IPS-NIHi7 (cell line): ENCODE results near the gene POU2AF1.
A peak's percentile ranks its signal among the peaks of the same experiment; 100 is the strongest.
"Not testable (repeated sequence)": the region's sequence is repeated elsewhere in the genome, so short reads cannot be mapped to it uniquely, and the experiment has no call there.

Experiments
- DNase-seq: peaks from one replicate; pipeline ENCODE4 v3.0.0; 2012; ENCODE audit warnings: mixed read lengths; ENCODE audit errors: extremely low spot score

Gene POU2AF1

DNA sequence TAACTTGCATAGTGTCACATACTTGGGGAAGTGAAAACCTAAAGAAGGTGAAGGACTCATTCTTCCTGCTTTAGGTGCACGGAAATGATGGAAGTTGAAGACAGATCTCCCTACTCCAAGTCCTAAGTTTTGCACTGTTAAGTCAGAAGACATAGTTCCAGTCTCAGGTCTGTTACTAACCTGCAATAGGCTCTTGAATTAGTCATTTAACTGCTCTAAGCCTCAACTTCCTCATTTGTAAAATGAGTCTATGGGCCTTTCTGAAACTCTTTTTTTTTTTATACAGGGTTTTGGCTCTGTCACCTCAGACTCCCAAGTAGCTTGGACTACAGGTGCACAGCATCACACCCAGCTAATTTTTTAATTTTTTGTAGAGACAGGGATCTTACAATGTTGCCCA, 30.8 kb upstream of the POU2AF1 start:
- no peak for DNase-seq

DNA sequence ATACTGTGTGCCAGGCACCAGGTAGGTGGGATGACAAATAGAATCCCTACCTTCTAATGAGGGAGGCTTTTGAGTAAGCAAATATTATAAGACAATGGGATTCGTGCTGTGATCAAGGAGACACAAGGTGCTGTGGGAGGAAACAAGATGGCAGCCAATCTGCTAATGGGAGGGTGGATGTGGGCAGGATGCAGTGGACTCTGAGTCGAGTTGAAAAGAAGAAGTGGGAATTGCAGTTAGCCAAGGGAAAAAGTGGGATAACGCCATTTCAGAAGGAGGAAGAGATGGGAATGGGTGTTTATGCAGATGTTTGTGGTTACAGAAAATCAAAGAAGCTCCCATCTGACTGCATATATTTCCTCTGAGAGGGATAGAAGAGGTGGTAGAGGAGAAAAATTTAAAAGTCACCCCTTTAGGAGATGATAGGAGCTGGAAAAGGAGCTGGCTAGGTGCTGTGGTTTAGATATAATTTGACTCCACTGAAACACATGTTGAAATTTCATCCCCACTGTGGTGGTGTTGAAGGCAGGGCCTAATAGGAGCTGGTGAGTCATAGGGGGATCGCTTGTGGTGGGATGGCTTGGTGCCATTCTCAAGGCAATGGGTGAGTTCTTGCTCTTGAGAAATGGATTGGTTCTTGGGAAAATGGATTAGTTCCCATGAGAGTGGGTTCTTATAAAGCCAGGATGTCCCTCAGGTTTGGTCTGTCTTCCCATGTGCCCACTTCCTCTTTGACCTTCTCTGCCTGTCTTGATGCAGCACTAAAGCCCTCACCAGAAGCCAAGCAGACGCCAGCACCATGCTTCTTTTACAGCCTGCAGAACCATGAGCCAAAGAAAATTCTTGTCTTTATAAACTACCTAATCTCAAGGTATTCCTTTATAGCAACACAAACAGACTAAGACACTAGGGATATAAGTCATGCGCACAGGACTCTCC, 30.0 kb upstream of the POU2AF1 start:
- no peak for DNase-seq

DNA sequence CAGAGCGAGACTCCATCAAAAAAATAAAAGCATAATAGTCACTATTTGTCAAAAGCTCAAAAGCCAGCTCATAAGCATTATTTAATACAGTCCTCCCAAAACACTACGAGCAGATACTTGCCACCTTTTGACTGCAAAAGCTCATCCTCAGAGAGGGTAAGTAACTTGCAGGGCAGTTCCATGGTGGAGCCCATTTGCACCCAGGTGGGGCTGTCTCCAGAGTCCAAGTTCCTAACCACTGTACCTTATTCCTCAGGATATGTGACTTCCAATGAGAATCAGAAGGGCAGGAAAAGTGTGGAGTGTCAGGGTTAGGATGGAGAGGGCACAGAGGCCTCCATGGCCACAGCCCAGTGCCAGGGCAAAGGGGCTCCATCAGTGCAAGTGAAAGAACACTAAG, 28.6 kb upstream of the POU2AF1 start:
- no peak for DNase-seq

DNA sequence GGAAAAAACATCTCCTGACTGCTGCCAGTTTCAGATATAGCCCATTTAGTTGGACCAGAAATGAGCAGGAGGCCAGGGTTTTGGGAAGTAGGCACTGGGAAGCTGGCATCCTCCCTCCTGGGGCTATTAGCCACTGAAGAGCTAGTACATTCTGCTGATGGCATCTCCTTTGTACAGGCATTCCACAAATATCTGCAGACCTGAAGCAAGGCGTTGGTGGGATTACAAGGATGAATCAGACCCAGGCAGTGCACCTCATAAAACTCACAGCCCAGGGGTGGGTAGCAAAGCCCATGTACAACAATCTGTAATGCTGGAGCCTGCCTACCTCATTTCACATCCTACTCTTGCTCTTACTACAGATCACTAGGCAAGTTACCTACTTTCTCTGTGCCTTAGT, 27.5 kb upstream of the POU2AF1 start:
- no peak for DNase-seq

DNA sequence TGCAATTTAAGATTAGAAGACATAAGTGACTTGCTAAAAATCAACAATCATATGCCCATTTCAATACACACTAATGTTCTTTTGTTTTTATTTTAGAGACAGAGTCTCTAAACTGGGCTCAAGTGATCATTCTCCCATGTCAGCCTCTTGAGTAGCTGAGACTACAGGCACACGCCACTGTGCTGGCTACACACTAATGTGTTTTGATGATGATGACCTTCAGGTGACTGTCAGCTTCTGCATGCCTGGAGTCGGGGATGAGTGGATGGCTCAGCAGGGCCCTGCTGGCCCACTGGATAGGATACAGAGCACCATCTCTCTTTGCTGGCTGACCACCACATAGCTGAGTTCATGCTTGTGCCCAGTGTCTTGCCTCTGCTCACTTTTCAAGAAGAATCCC, 27.0 kb upstream of the POU2AF1 start:
- DNase-seq: no peak

DNA sequence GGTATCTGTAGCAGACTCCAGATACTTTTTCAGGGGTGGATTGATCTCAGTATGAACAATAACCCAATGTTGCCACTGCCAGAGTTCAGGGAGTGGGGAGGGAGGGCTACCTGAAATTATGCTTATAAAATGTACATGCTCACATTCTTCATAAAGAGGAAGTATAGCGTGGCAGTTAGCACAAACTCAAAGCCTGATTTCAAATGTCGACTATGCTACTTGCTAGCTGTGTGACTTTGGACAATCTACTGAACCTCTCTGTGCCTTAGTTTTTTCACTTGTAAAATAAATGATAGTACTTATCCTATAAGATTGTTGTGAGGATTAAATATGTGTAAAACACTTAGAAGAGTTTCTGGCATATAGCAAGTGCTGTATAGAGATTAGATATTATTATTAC, 26.5 kb upstream of the POU2AF1 start:
- DNase-seq: no peak

DNA sequence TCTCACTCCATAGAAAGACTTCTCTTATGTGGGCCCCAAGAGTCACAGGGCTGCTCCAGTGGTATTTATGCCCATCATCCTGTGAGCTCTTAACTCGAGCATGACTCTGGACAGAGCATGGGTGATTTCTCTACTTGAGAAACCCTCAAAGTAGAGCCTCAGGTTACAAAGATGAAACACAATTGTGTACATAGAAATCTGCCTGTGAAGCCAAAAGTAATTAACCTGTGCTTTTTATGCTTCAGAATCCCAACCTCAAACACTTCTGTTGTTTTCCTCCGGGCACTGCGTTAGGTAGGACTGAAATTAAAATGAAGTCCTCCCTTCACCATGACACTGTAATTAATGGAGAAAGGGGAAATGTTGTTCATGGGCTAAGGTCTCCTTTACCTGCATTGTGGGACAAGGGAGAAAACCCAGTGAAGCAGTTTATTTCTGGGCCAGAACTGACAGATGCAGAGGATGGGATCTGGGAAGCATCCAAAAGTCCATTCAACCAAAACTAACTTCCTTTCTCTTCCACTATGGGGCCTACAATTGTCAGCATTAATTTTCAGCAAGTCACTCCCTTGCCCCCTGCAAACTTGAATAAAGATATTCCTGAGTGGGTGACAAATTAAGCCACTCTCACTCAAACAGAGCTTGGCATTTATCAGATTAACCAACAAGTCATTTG, 24.1 kb upstream of the POU2AF1 start:
- DNase-seq: no peak

DNA sequence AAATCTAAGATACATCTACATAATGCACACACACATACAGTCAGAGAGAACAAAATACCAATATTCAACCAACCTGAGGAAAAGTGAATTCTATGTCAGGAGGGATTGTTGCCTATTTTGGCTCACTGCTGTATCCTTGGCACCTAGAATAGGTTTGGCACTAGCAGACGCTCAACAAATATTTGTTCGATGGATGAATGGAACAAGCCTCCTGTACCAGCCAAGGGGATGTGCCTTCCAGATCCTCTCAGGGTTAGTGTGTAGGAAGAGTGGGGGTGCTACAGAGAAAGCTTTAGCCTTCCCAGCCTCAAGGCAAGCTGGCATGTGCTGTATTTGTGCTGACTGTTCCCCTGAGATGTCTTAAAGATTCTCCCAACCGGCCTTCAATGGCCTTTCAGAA, 23.3 kb upstream of the POU2AF1 start:
- no peak for DNase-seq

DNA sequence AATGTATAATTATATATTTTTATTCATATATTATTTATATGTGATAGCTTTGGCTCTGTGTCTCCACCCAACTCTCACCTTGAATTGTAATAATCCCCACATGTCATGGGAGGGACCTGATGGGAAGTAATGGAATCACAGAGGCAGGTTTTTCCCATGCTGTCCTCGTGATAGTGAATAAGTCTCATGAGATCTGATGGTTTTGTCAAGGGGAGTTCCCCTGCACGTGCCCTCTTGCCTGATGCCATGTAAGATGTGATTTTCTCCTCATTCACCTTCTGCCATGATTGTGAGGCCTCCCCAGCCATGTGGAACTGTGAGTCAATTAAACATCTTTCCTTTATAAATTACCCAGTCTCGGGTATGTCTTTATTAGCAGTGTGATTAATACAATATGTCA, 22.9 kb upstream of the POU2AF1 start:
- not testable (repeated sequence) for DNase-seq

DNA sequence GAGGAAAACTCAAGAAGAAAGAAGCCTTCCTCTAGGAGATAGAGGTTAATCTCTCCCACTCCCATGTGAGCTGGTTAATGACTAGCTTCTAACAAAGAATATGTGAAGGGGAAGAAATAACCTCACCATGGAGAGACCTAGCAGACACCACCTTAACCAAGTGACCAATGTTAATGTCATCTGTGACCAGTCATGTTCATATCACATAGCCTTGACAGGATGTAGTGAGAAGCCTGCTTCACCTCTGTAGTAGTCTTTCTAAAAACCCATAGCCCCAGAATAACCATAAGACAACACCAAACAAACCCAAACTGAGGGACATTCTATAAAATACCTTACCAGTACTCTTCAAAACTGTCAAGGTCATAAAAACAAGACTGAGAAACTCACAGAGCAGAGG, 21.5 kb upstream of the POU2AF1 start:
- DNase-seq: no peak

DNA sequence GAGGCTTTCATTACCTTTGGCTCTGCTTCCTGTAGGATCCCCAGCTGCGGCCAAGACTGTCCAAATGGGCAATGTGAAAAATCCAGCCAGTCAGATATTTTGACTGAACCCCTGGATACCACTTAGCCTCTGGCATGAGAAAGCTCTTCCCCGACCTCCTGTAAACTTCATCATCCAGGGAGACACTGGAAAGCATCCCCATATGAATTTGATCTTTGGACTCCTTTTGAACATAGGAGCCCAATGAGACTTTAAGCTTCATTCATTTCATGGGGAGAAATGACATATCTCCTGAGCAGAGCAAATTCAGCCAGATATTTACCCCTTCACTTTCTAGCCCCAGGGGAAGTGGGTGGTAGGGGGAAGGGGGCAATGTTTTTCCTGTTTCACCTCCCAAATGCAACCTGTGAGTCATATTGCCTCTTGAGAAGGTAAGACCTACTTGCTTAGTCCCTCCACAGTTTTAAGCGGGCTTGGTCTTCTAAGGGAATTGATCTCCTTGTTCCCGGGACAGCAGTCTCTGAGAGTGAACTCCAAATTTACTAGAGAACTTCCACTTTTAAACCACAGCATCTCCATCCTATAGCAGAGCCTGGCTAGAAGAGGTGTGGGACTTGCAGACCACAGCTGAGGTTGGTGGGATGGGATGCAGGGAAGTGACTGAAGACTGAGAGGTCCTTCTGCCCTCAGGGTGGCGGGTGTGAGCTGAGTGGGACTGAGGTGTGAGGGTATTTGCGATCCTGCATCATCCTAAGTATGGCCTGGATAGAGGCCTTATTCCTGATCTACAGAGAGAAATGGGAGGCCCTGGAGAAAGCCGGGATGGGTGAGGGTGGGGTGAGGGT, 20.3 kb upstream of the POU2AF1 start:
- DNase-seq: no peak

DNA sequence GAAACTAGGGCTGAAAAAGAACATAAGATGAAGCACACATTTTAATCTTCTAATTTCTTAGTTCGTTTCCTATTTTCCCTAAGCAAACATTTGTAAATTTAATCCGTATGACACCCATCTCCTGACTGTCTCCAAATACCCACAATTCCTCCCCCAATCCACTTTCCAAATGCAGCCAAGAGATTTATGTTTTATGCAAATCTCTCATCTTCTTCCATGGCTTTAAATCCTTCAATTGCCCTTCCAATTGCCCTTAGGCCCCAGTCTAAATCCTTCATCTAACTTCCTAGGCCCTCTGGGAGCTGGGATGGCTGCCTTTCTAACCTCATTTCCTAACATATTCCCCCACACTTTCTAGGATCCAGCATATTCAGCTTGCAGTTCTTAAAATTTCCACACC, 18.0 kb upstream of the POU2AF1 start:
- no peak for DNase-seq

DNA sequence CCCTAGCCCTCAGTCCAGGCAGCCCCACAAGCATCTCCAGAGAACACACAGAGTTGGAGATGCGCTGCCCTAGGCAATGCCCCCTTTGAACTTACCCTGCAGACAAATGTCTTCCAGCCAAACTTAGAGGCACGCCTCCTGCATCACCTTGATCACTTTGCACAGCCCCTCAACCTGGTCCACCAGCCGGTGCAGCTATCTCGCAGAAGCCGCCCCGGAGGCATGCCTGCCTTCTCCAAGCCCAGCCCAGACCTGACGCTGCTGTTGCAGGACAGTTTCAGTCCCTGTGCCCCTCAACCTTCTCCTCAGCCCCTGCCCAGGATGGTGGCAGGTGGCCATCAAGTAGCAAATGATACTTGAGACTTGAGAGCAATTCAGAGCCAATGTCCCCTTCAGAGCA, 16.7 kb upstream of the POU2AF1 start:
- DNase-seq: no peak

DNA sequence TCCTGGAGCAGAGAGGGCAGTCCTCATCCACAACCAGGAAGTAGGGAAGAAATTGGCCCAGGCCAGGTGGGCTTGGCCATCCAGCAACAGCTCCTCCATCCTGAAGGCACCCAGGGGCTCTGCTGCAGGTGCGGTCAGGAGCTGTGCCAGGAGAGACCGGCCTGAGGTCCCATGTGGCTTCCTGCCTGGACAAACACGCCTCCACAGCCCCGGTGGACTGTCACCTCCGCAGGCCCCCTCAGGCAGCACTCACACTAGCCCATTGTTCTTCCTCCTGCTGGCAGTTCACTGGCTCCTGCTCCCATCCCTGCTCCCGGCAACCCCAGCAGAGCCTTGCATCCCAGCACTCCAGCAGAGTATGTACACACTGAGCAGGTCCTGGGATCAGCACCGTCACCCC, 16.0 kb upstream of the POU2AF1 start:
- DNase-seq: peak; percentile 23

DNA sequence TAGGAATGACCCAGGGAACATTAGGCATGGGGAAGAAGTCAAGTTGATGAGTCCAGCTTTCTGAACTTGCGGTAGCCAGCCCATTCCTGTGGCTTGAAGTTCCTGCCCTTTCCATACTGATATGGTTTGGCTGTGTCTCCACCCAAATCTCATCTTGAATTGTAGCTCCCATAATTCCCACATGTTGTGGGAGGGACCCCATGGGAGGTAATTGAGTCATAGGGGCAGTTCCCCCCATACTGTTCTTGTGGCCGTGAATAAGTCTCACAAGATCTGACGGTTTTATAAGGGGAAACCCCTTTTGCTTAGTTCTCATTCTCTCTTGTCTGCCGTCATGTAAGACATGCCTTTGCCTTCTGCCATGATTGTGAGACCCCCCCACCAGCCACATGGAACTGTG, 15.1 kb upstream of the POU2AF1 start:
- DNase-seq: not testable (repeated sequence)

DNA sequence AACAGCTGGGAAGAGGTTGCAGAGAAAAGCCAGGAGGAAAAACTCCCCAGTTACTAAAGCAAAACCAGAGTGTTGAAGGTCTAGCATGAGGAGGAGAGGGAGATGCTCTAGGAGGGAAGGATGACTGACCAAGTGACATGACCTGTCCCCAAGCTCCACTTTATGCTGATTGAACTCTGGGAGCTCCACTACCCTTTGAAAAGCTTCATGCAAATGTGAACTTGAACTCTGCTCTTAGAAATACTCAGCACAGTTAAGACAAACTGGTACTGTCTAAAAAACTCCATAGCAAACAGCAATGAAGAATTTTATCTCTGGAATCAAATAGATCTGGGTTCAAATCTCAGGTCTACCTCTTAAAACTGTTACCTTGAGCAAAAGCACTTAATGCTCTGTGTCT, 14.5 kb upstream of the POU2AF1 start:
- no peak for DNase-seq

DNA sequence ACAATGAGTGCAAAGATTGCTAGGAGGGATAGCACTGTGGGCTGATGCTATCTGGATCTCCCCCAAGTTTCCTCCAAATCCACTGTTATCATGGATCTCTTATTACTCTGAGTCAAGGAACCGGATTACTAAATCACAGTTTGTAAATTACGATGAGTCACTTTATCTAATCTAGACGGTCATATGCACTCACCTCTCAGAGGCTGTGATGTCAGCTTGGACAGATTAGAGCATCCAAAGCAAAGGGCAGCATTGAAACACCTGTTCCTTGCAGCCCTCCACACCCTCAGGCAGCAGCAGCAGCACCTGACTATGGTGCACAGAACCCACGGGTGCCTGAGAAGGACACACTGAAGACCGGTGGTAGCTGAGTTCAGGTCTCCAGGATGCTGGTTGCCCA, 14.0 kb upstream of the POU2AF1 start:
- DNase-seq: no peak

DNA sequence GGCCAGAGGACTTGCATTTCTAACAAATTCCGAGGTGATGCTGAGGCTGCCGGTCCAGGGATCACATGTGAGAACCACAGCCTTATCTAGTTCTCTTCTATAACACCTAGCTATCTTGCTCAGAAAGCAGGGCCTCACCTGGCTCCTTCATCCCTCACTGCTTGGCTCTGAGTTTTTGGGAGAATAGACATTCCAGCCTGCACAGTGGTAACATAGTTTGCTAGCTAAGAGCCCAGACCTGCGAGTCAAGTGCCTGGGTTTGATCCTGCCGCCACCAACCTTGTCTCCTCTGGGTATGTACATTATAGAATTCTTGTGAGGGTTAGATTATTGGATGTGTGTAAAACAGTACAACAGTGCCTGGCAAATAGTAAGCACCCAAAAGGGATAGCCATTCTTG, 13.5 kb upstream of the POU2AF1 start:
- no peak for DNase-seq

DNA sequence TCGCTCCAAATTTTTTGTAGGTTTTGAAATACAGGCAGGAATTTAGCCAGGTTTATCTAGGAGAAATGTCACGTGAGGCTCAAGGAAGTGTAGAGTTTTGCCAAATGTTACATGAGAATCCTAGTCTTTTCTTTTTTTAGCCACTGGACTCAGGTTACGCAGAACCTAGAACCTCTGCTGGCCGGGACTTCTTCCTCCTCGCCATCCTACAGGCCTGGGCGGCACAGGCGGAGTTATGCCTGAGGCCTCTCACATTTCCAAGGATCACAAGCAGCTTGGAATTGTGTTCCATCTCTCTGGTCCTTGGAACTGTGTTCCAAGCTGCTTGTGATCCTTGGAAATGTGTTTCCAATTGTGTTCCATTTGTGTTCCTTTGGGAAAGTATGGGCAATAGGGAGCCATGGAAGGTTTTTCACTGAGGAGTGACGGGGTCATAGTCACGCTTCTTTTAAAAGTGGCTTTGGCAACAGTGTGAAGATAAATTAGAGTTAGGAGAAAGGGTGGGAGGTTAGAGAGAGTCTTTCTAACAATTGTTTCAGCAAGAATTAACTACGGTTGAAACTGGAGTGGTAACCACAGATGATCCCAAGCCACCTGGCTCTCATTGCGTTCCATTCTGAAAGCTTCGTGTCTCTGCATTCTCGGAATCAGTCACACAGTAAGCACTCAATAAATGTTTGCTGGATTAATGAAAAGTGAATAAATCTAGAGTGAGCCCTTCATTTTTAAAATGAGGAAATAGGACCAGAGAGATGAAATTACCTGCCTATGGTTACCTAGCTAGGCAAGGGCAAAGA, 12.5 kb upstream of the POU2AF1 start:
- no peak for DNase-seq

DNA sequence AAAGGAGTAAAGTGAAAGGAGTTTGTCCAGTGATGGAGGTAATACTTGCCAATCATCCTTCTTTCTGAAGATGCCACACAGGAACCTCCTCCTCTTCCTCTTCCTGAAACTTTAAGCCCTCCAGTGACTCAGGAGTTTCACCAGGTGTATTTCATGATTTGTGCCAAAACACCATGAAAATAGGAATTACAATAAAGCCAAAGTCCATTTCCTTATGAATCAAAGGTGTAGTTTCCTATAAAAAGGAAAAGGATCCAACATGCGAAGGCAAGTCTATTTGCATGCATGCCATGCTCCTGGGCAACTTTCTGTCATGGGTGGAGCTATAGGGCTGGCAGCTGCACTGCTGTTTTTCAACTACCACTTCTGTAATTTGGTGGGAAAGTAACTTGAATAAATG, 9.8 kb upstream of the POU2AF1 start:
- DNase-seq: no peak

DNA sequence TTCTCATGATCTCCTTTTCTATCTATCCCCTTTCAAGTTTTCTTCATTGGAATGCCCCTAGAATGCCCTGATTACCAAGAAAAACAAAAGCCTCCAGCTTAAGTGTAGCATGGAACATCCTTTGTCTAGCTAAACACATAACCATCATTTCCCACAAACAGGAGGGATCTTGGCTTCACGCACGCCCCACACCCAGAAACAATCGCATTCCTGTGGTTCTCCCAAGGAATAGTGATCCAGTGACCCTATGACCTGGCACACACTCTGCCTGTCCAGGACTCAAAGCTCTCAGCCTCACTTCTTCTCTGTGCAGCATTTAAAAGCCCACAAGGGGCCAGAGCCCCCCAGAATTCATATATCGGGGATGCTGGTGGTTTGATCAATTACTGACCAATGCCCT, 9.3 kb upstream of the POU2AF1 start:
- DNase-seq: no peak

DNA sequence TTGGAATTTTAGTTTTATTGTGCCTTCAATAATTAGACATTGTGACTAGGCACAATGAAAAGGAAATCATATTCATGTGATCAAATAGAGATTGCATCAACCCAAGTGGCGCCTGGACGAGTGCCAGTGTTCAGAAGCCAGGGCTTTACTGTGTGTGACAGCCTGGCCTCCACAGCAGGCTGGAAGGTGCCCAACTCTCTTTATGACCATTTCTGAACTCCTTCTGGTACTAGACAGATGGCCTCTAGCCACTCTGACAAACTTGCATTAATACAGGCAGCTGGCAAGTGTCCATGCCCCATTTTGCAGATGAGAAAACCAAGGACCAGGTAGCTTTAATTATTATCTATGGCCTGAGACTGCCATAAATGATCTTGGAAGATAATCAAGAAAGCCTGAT, 8.3 kb upstream of the POU2AF1 start:
- DNase-seq: no peak
